Fibroblast of lung (primary cell): ENCODE results near the gene NRXN2. TPM values are rescaled to one million over a fixed set of nuclear protein-coding genes. Genes with fewer than 3 reads are reported as not detected.

ENCODE experiments used
- DNase-seq, 2 donors: peaks; one replicate each; pipeline versions ENCODE4 v3.0.0 to v3.0.0-alpha.2; 2010; ENCODE audit warnings: low read depth in 2 of 2
- H2AFZ ChIP-seq: 2 replicates; pipeline ENCODE4 v1.5.1; 2012; ENCODE audit warnings: low read length, control low read depth, inconsistent platforms
- H3K27ac ChIP-seq: 2 replicates; pipeline ENCODE4 v1.5.1; 2011; ENCODE audit warnings: low read length, control low read depth; ENCODE audit not compliant: insufficient read depth
- H3K27me3 ChIP-seq: 2 replicates; pipeline ENCODE4 v1.5.1; 2011; ENCODE audit warnings: mild to moderate bottlenecking, low read length; ENCODE audit not compliant: control insufficient read depth, insufficient read depth
- H3K36me3 ChIP-seq: 2 replicates; pipeline ENCODE4 v1.5.1; 2011; ENCODE audit warnings: low read length; ENCODE audit not compliant: control insufficient read depth, insufficient read depth
- H3K4me1 ChIP-seq: 2 replicates; pipeline ENCODE4 v1.5.1; 2011; ENCODE audit warnings: low read length; ENCODE audit not compliant: control insufficient read depth, insufficient read depth; ENCODE audit errors: extremely low read depth
- H3K4me2 ChIP-seq: 2 replicates; pipeline ENCODE4 v1.5.1; 2011; ENCODE audit warnings: low read length, control low read depth; ENCODE audit not compliant: insufficient read depth; ENCODE audit errors: extremely low read depth
- H3K4me3 ChIP-seq, 4 experiments: fragments of 200-600 bp in 1 of 4; sonication (generic) in 1 of 4; replicated peaks in 1 of 4; 2 replicates each; pipeline ENCODE4 v1.5.1; 2011 to 2016; ENCODE audit warnings: low read length in 4 of 4, low read depth in 3 of 4, mild to moderate bottlenecking in 3 of 4, control low read depth in 2 of 4, inconsistent platforms in 1 of 4, mixed read lengths in 1 of 4; ENCODE audit not compliant: insufficient read depth in 1 of 4; ENCODE audit errors: control extremely low read depth in 1 of 4
- H3K79me2 ChIP-seq: 2 replicates; pipeline ENCODE4 v1.5.1; 2012; ENCODE audit warnings: mild to moderate bottlenecking, low read length, inconsistent platforms; ENCODE audit not compliant: control insufficient read depth, insufficient read depth
- H3K9ac ChIP-seq: 2 replicates; pipeline ENCODE4 v1.5.1; 2011; ENCODE audit warnings: mild to moderate bottlenecking, low read length, control low read depth; ENCODE audit not compliant: insufficient read depth
- H3K9me3 ChIP-seq: 2 replicates; pipeline ENCODE4 v1.5.1; 2012; ENCODE audit warnings: low read depth, low read length; ENCODE audit not compliant: control insufficient read depth, insufficient read depth
- H4K20me1 ChIP-seq: 2 replicates; pipeline ENCODE4 v1.5.1; 2011; ENCODE audit warnings: low read length; ENCODE audit not compliant: control insufficient read depth, insufficient read depth; ENCODE audit errors: extremely low read depth
- CTCF ChIP-seq, 2 donors: IDR thresholded peaks in 1 of 2; conservative IDR thresholded peaks in 1 of 2; 1 replicate in 1 of 2; 2 replicates in 1 of 2; pipeline ENCODE4 v1.5.1; 2011 to 2012; ENCODE audit warnings: low read length in 2 of 2, control low read depth in 1 of 2, inconsistent platforms in 1 of 2, low read depth in 1 of 2, mild to moderate bottlenecking in 1 of 2
- EZH2 ChIP-seq: IDR thresholded peaks from 2 replicates; pipeline ENCODE4 v1.5.1; 2012; ENCODE audit warnings: low read length, control low read depth, mild to moderate bottlenecking; ENCODE audit errors: missing control alignments
- polyA plus RNA-seq, 2 donors: library from polyadenylated mRNA; depleted of rRNA in 1 of 2; stranded (reverse) in 1 of 2; unstranded in 1 of 2; fragments of >200 nt; gene quantifications; 2 replicates each; pipeline ENCODE4 v1.2.1, GENCODE V29; 2011 to 2012; ENCODE audit warnings: missing spikeins in 1 of 2
- total RNA-seq: library from RNA; depleted of rRNA; stranded (reverse); fragments of >200 nt; gene quantifications from 2 replicates; pipeline ENCODE4 v1.2.1, GENCODE V29; 2014

Gene NRXN2
- total and polyA plus RNA-seq, 2 donors (not counting 1 experiment from before 2014, with no cell fraction given) = under 0.01 to 0.75 TPM

DNA sequence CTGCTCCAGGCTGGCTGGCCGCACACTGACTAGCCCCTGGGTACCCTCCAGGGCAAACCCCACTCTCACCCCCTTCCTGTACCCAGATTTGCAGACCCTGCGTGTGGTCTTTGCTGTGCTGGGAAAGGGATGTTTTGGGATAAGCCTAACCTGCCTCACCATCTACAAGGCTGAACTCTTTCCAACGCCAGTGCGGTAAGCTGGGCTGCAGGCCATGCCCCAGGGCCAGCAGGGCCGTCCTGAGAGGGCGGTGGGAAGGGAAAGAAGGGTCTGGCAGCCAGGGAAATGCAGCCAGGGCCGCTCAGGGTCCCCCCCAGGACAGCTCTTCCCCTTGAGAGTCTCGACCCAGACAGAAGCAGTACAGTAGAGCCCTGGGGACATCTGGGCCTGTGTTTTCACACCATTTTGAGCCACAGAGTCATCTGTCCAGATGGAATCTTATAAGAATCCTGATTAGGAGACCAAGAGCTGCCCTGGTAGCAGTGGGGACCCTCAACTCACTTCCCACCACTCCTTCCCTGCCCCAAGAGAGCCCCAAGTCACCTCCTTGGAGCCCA, 154.3 kb downstream of the NRXN2 start:
- no peaks in the 10 kb centered on the region for H3K27me3 ChIP-seq
- TF ChIP-seq CTCF (conservative IDR thresholded peaks at IDR 0.05 in 1 of 2, IDR thresholded peaks at IDR 0.05 in 1 of 2; ENCODE audit: low read depth in 1 of 2, low read length in 2 of 2) = no peak
- TF ChIP-seq EZH2 = no peak
- no peaks in the 10 kb centered on the region for H3K4me1 ChIP-seq
- no peaks in the 10 kb centered on the region for H3K36me3 ChIP-seq
- H2AFZ ChIP-seq = no peak overlapping the region
- no peak overlapping the region for H3K4me2 ChIP-seq
- no peak overlapping the region for H3K27ac ChIP-seq
- H3K9me3 ChIP-seq = no peaks in the 10 kb centered on the region
- H3K9ac ChIP-seq = no peak overlapping the region
- DNase-seq = no peak
- H4K20me1 ChIP-seq = no peaks in the 10 kb centered on the region
- no peaks in the 10 kb centered on the region for H3K79me2 ChIP-seq
- no peak overlapping the region for H3K4me3 ChIP-seq

DNA sequence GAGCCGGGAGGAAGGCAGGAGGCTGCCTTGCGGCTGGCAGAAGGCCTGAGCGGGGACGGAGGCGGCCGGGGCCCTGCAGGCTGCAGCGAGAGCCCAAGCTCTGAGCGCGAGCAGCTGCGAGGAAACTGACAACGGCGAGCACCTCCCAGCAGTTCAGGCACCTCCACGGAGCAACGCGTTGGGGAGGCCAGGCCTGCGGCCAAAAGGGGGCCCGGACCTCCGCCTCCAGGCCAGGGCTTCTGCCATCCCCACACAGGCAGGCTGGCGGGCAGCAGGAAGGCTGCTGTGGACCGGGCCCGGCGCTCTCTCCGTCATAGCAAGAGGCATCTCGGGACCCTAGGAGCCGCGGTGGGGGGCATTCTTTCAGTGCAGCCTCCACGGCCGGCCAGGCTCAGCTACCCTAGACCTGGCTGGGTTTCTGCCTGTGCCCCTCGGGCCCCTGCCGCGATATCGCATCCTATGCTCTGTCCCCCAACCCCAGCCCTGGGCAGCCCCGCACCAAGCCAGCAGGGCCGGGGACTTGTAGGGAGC, 154.9 kb downstream of the NRXN2 start:
- H3K4me2 ChIP-seq = no peak overlapping the region
- no peak for DNase-seq
- H3K79me2 ChIP-seq = no peaks in the 10 kb centered on the region
- no peaks in the 10 kb centered on the region for H3K4me1 ChIP-seq
- no peak overlapping the region for H3K27ac ChIP-seq
- no peak for TF ChIP-seq CTCF (conservative IDR thresholded peaks at IDR 0.05 in 1 of 2, IDR thresholded peaks at IDR 0.05 in 1 of 2; ENCODE audit: low read depth in 1 of 2, low read length in 2 of 2)
- TF ChIP-seq EZH2 = no peak
- no peaks in the 10 kb centered on the region for H3K27me3 ChIP-seq
- H3K9me3 ChIP-seq = no peaks in the 10 kb centered on the region
- no peak overlapping the region for H3K9ac ChIP-seq
- no peaks in the 10 kb centered on the region for H3K36me3 ChIP-seq
- H4K20me1 ChIP-seq = no peaks in the 10 kb centered on the region
- no peak overlapping the region for H2AFZ ChIP-seq
- no peak overlapping the region for H3K4me3 ChIP-seq

- TF ChIP-seq CTCF (conservative IDR thresholded peaks at IDR 0.05 in 1 of 2, IDR thresholded peaks at IDR 0.05 in 1 of 2; ENCODE audit: low read depth in 1 of 2, low read length in 2 of 2) = no peak
- no peak for TF ChIP-seq EZH2
- H3K4me3 ChIP-seq = no peak overlapping the region
- no peak for DNase-seq
- H2AFZ ChIP-seq = peak overlapping the region; percentile 35
- H3K36me3 ChIP-seq = no peaks in the 10 kb centered on the region
- no peak overlapping the region for H3K27ac ChIP-seq
- H3K4me1 ChIP-seq = no peaks in the 10 kb centered on the region
- no peaks in the 10 kb centered on the region for H3K9me3 ChIP-seq
- H3K79me2 ChIP-seq = no peaks in the 10 kb centered on the region
- H3K4me2 ChIP-seq = peak overlapping the region; percentile 25
- H3K9ac ChIP-seq = no peak overlapping the region
- H4K20me1 ChIP-seq = no peaks in the 10 kb centered on the region
- no peaks in the 10 kb centered on the region for H3K27me3 ChIP-seq
Observed at GRCh38 chr11:64566915-64567891, 155.8 kb downstream of the NRXN2 start.
